GM12892 (cell line): ENCODE measurements around the gene CERS5.
"Not testable (repeated sequence)": the region's sequence is repeated elsewhere in the genome, so short reads cannot be mapped to it uniquely, and the experiment has no call there.

ENCODE experiments used
- DNase-seq: peaks from one replicate; pipeline ENCODE4 v3.0.0; 2011; ENCODE audit not compliant: insufficient read length
- FAIRE-seq: peaks from 2 replicates; lab custom pipeline; 2011; peaks lifted over from hg19 to GRCh38; lab: Jason Lieb, UNC
- POLR2A ChIP-seq: IDR thresholded peaks from 2 replicates; pipeline ENCODE4 v1.6.1; 2011; ENCODE audit warnings: low read depth, low read length, control low read depth
- POLR2AphosphoS5 ChIP-seq: IDR thresholded peaks from 2 replicates; pipeline ENCODE4 v1.6.1; 2011; ENCODE audit warnings: low read depth, low read length, control low read depth
- TAF1 ChIP-seq: IDR thresholded peaks from 2 replicates; pipeline ENCODE4 v1.6.1; 2011; ENCODE audit warnings: low read depth, mild to moderate bottlenecking, control low read depth, low read length, borderline replicate concordance

The CERS5 gene

GRCh38 chr12:50151047-50151687 is 16.0 kb downstream of the CERS5 start:
- DNase-seq (no peak), FAIRE-seq (no peak)
- TF ChIP-seq TAF1 = no peak
- TF ChIP-seq POLR2A = no peak
- no peak for TF ChIP-seq POLR2AphosphoS5

GRCh38 chr12:50149311-50149710 is 17.9 kb downstream of the CERS5 start:
- no peak for DNase-seq
- TF ChIP-seq POLR2A (no peak), POLR2AphosphoS5 (no peak), TAF1 (no peak)
- no peak for FAIRE-seq

GRCh38 chr12:50148011-50148410 is 19.2 kb downstream of the CERS5 start:
- not testable (repeated sequence) for FAIRE-seq, DNase-seq

- TF ChIP-seq POLR2AphosphoS5 (no peak), POLR2A (no peak), TAF1 (no peak)
- FAIRE-seq (no peak), DNase-seq (no peak)
These were observed 19.9 kb downstream of the CERS5 start for GRCh38 chr12:50147281-50147680.

DNA sequence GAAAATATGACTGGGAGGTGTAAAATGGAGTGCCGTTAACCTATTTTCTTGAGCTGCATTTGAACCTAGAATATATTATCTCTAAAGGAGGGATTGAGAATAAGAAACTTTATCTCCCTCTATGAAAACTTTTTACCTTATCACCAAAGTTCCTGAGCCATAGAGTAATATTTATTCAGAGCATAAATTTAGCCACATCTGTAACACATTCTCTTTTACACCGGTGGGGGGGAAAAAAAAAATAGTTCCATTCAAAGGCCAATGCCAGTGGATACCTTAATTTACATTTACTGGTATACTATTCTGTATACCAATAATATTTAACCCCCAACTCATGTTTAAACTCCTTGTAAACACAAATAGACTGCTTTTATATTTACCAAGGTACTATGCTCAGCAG is 21.7 kb downstream of the CERS5 start:
- no peak for FAIRE-seq
- no peak for DNase-seq
- no peak for TF ChIP-seq POLR2AphosphoS5
- TF ChIP-seq POLR2A = no peak
- no peak for TF ChIP-seq TAF1

DNA sequence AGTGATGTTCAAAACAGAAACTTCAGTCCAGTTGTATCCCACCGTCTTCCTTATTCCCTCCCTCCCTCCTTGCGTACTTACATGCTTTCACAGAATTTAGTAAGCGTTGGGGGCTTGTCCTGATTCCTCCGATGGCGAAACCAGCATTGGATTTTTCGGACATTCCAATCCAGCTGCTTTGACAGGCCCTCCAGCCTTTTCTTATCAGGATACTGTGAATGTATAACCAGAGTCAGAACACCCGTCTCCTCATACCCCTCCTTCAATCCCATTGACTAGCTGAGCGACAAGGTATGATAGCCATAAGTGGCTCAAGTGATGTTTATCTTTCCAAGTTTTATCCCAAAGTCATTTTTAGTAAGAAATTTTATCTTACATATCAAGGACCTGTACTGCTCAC is 24.2 kb downstream of the CERS5 start:
- TF ChIP-seq TAF1 = no peak
- TF ChIP-seq POLR2AphosphoS5 = no peak
- TF ChIP-seq POLR2A = no peak
- DNase-seq = no peak
- FAIRE-seq = no peak

DNA sequence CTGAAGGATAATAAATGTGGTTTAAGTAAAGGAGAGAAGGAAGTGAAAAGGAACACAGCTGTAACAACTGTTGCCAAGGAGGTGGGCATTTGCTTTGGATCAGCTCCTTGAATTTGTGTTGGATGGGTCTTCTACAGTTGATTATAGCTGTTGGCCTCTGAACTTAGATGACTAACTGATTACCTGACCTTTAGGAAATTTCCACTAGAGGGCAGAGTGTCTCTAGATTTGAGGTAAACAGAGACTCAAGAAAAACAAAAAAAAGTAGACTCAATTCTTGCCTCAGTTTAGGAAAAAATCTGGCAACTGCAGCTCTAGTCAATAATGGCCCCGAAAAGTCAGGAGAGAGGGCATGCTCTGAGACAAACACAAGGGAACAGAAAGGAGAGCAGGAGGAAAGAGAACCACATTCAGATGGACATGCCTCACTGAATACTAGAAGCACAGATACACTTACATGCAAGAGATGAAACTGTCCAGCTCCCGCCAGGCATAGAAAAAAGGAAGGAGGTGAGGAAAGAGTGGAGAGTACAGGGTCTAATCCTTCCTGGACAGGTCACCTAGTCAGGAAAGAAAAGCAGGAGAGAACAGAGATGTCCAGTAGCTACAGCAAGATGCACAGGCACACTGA is 34.5 kb downstream of the CERS5 start:
- no peak for TF ChIP-seq TAF1
- DNase-seq (no peak), FAIRE-seq (no peak)

DNA sequence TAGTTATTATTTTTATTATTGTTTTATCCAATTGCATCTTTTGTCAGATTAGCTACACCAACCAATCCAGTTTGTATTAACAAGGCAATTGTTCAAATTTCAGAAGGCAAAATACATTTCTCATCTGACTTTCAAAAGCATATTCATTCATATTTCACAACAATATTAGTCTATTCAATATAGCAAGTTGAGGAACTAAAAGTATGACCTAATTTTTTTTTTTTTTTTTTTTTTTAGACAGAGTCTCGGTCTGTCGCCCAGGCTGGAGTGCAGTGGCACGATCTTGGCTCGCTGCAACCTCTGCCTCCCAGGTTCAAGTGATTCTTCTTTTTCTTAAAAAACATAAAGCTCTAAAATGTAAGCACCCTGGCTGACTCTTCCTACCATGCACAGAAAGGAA is 37.9 kb downstream of the CERS5 start:
- FAIRE-seq = no peak
- TF ChIP-seq POLR2AphosphoS5 (no peak), TAF1 (no peak), POLR2A (no peak)
- no peak for DNase-seq

DNA sequence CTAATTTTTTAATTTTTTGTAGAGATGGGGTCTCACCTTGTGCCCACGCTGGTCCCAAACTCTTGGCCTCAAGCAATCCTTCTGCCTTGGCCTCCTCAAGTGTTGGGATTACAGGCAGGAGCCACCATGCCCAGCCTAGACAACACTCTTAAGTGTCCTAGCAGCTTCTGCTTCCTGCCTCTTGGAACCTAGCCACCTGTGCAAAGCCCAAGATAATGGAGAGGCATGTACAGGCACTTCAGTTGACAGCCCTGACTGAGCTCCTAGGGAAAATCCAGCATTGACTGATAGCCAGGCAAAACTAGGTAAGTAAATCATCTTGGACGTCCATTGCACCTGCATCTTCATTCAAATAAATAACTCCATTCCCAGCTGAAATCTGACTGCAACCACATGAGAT is 39.6 kb downstream of the CERS5 start:
- no peak for DNase-seq
- TF ChIP-seq TAF1 = no peak
- TF ChIP-seq POLR2AphosphoS5 = no peak
- no peak for TF ChIP-seq POLR2A
- FAIRE-seq = no peak

- no peak for TF ChIP-seq POLR2A
- TF ChIP-seq TAF1 = no peak
- no peak for TF ChIP-seq POLR2AphosphoS5
- FAIRE-seq (no peak), DNase-seq (no peak)
These were observed 44.0 kb downstream of the CERS5 start for GRCh38 chr12:50123203-50123602.

DNA sequence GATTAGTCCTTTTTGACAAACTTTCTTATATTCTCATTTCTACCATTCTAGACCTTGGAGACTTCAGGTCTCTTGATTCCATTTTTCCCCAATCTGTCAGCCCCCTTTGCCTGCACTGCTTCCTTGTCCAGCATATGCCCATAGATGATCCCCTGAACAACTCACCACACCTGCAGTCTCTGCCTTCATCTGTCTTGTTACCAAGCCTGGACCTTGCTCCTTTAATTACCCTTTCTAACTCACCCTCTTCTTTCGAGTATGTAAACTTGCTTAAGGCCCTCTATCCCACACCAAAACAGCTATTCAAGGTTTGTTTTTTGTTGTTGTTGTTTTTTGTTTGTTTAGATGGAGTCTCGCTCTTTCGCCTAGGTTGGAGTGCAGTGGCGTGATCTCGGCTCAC is 45.5 kb downstream of the CERS5 start:
- DNase-seq = no peak
- no peak for FAIRE-seq

DNA sequence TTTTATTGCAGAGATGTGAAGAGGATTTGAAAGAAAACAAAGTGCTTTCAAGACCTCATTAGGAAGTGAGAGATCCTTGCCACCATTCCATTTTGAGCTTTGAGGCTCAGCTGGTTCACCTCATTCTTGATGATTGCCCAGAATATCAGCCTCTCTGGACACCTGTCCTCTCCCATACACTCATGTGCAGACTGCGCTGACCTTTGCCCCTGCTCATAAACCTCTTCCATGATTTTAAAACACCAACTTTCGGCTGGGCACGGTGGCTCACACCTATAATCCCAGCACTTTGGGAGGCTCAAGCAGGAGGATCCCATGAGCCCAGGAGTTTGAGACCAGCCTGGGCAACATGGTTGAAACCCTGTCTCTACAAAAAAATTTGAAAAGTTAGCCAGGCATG is 46.2 kb downstream of the CERS5 start:
- DNase-seq (no peak), FAIRE-seq (no peak)
- TF ChIP-seq POLR2AphosphoS5 (no peak), TAF1 (no peak), POLR2A (no peak)

More for the DNA sequence above, 45.5 kb downstream of the CERS5 start:
- TF ChIP-seq POLR2A (no peak), TAF1 (no peak), POLR2AphosphoS5 (no peak)

GRCh38 chr12:50120521-50120920 is 46.6 kb downstream of the CERS5 start:
- TF ChIP-seq POLR2AphosphoS5 (no peak), TAF1 (no peak), POLR2A (no peak)
- DNase-seq = no peak
- FAIRE-seq = no peak
